HCT116 (cell line): ENCODE results near the gene LLGL2. TPM values are rescaled to one million over a fixed set of nuclear protein-coding genes. Genes with fewer than 3 reads are reported as not detected.

Experiments
- ATAC-seq: fragments of 200-7000 bp; cut with Tn5 transposase; 2 replicates; pipeline ENCODE4 v1.9.1; 2020; ENCODE audit warnings: mild to moderate bottlenecking, moderate library complexity
- BruUV-seq: library from RNA; stranded (reverse); fragments of 400-500 nt; replicated peaks from 2 replicates; lab custom pipeline; 2021; lab: Mats Ljungman, UMichigan
- CTCF ChIA-PET: fragments of 300-600 bp; sonication (Branson Sonifier 250); formaldehyde crosslinking; loops from one replicate; lab custom pipeline; 2021; ENCODE audit warnings: antibody characterized with exemption; lab: Charles Lee
- POLR2A ChIA-PET: fragments of 300-600, 350-600 bp; sonication (Branson Sonifier 250); formaldehyde crosslinking; loops from one replicate; lab custom pipeline; 2021; ENCODE audit warnings: antibody characterized with exemption; lab: Charles Lee
- RAD21 ChIA-PET, 2 experiments: fragments of 300-600 bp; sonication (Branson Sonifier 250); formaldehyde crosslinking; loops; one replicate each; lab custom pipeline; 2023; ENCODE audit warnings: low total read pairs in 2 of 2; ENCODE audit not compliant: uncharacterized antibody in 2 of 2, unreplicated experiment in 2 of 2, low non-redundant PET in 1 of 2; lab: Charles Lee
- DNase-seq: peaks from one replicate; pipeline ENCODE4 v3.0.0-alpha.2; 2010; ENCODE audit warnings: low read depth, low spot score
- H2AFZ ChIP-seq: fragments of 200-600 bp; shearing (Covaris generic), sonication (generic); 2 replicates; pipeline ENCODE4 v1.6.1; 2017; ENCODE audit warnings: low read depth, mixed run types, mixed read lengths, antibody characterized with exemption, low read length; ENCODE audit not compliant: poor library complexity, severe bottlenecking
- H3K27ac ChIP-seq: 2 replicates; pipeline ENCODE4 v1.5.1; 2012; ENCODE audit warnings: low read depth, low read length
- H3K27me3 ChIP-seq: fragments of 200-600 bp; sonication (generic); 2 replicates; pipeline ENCODE4 v1.6.1; 2016; ENCODE audit warnings: mixed run types, low read length, mixed read lengths; ENCODE audit not compliant: insufficient read depth
- H3K36me3 ChIP-seq, 2 experiments: fragments of 200-500 bp in 1 of 2; fragments of 200-600 bp in 1 of 2; sonication (Bioruptor generic) in 1 of 2; sonication (generic) in 1 of 2; 2 replicates each; pipeline versions ENCODE4 v1.5.1 to v1.6.1; 2014 to 2016; ENCODE audit warnings: low read length in 2 of 2, inconsistent platforms in 1 of 2, mixed read lengths in 1 of 2, mixed run types in 1 of 2; ENCODE audit not compliant: insufficient read depth in 2 of 2, control insufficient read depth in 1 of 2
- H3K4me1 ChIP-seq, 2 experiments: fragments of 200-600 bp in 1 of 2; sonication (generic) in 1 of 2; 2 replicates each; pipeline versions ENCODE4 v1.5.1 to v1.6.1; 2012 to 2017; ENCODE audit warnings: low read length in 2 of 2, inconsistent platforms in 1 of 2, mild to moderate bottlenecking in 1 of 2, mixed read lengths in 1 of 2, mixed run types in 1 of 2, moderate library complexity in 1 of 2; ENCODE audit not compliant: insufficient read depth in 2 of 2, control insufficient read depth in 1 of 2
- H3K4me2 ChIP-seq: fragments of 200-600 bp; sonication (generic); 2 replicates; pipeline ENCODE4 v1.6.1; 2017; ENCODE audit warnings: mixed run types, low read length, mixed read lengths
- H3K4me3 ChIP-seq, 2 experiments: fragments of 200-600 bp in 1 of 2; sonication (generic) in 1 of 2; replicated peaks in 1 of 2; 2 replicates each; pipeline ENCODE4 v1.5.1; 2011 to 2016; ENCODE audit warnings: low read length in 2 of 2, control low read depth in 1 of 2, low read depth in 1 of 2, mild to moderate bottlenecking in 1 of 2, mixed read lengths in 1 of 2, mixed run types in 1 of 2
- H3K79me2 ChIP-seq: fragments of 200-600 bp; sonication (generic); 2 replicates; pipeline ENCODE4 v1.6.1; 2017; ENCODE audit warnings: mild to moderate bottlenecking, mixed run types, low read length, moderate library complexity, mixed read lengths; ENCODE audit not compliant: insufficient read depth
- H3K9ac ChIP-seq: fragments of 200-600 bp; sonication (generic); 2 replicates; pipeline ENCODE4 v1.6.1; 2016; ENCODE audit warnings: low read length, mixed read lengths
- H3K9me2 ChIP-seq: fragments of 200-600 bp; sonication (generic), shearing (Covaris generic); 2 replicates; pipeline ENCODE4 v1.6.1; 2017; ENCODE audit warnings: mixed run types, mild to moderate bottlenecking, moderate library complexity; ENCODE audit not compliant: insufficient read depth
- H3K9me3 ChIP-seq, 2 experiments: fragments of 200-500 bp in 1 of 2; fragments of 200-600 bp in 1 of 2; sonication (Bioruptor generic) in 1 of 2; sonication (generic) in 1 of 2; 2 replicates each; pipeline ENCODE4 v1.6.1; 2014 to 2017; ENCODE audit warnings: low read length in 2 of 2, mixed read lengths in 2 of 2, inconsistent platforms in 1 of 2, low read depth in 1 of 2, mild to moderate bottlenecking in 1 of 2, mixed run types in 1 of 2, moderate library complexity in 1 of 2; ENCODE audit not compliant: control insufficient read depth in 1 of 2, insufficient read depth in 1 of 2
- H4K20me1 ChIP-seq: fragments of 200-600 bp; sonication (generic), shearing (Covaris generic); 2 replicates; pipeline ENCODE4 v1.6.1; 2017; ENCODE audit warnings: mixed run types, mild to moderate bottlenecking, moderate library complexity; ENCODE audit not compliant: insufficient read depth
- EGR1 ChIP-seq: IDR thresholded peaks from 2 replicates; pipeline ENCODE4 v1.6.1; 2012; ENCODE audit warnings: low read depth
- ELF1 ChIP-seq: IDR thresholded peaks from 2 replicates; pipeline ENCODE4 v1.6.1; 2012; ENCODE audit warnings: low read depth, borderline replicate concordance
- EZH2 ChIP-seq: fragments of 200-600 bp; sonication (generic); IDR thresholded peaks from 2 replicates; pipeline ENCODE4 v1.6.1; 2017; ENCODE audit warnings: antibody characterized with exemption, mixed run types
- FOSL1 ChIP-seq: IDR thresholded peaks from 2 replicates; pipeline ENCODE4 v1.6.1; 2012; ENCODE audit warnings: low read depth
- JUND ChIP-seq: IDR thresholded peaks from 2 replicates; pipeline ENCODE4 v1.6.1; 2012
- POLR2A ChIP-seq: IDR thresholded peaks from 2 replicates; pipeline ENCODE4 v1.7.0; 2011; ENCODE audit warnings: borderline replicate concordance; ENCODE audit not compliant: insufficient read depth, insufficient read length; ENCODE audit errors: extremely low read depth
- POLR2AphosphoS5 ChIP-seq: IDR thresholded peaks from 2 replicates; pipeline ENCODE4 v1.6.1; 2011; ENCODE audit warnings: mild to moderate bottlenecking, low read depth, low read length, moderate library complexity
- SIN3A ChIP-seq: IDR thresholded peaks from 2 replicates; pipeline ENCODE4 v1.6.1; 2012; ENCODE audit warnings: low read depth
- SP1 ChIP-seq: IDR thresholded peaks from 2 replicates; pipeline ENCODE4 v1.6.1; 2012; ENCODE audit warnings: low read depth
- SRF ChIP-seq: IDR thresholded peaks from 2 replicates; pipeline ENCODE4 v1.6.1; 2012; ENCODE audit warnings: low read depth
- TCF7L2 ChIP-seq: IDR thresholded peaks from 2 replicates; pipeline ENCODE4 v1.7.0; 2011; ENCODE audit warnings: borderline replicate concordance, inconsistent platforms; ENCODE audit not compliant: insufficient read depth, insufficient read length; ENCODE audit errors: extremely low read depth
- YY1 ChIP-seq: IDR thresholded peaks from 2 replicates; pipeline ENCODE4 v1.6.1; 2011; ENCODE audit warnings: low read length, low read depth, moderate library complexity, mild to moderate bottlenecking; ENCODE audit not compliant: insufficient replicate concordance; ENCODE audit errors: extremely low read depth
- ZFX ChIP-seq: fragments of 450-650 bp; IDR thresholded peaks from 2 replicates; pipeline ENCODE4 v1.6.1; 2017
- intact Hi-C: fragments of 100-400 bp; cut with micrococcal nuclease; formaldehyde crosslinking; loops from 2 replicates; pipeline ENCODE4 v1.10.0; 2022
- total RNA-seq: library from RNA; stranded (reverse); gene quantifications from one replicate; pipeline ENCODE4 v1.2.1, GENCODE V29; 2021; ENCODE audit not compliant: unreplicated experiment
- TF ChIP-seq, protein P1 (sequence below): IDR thresholded peaks from 2 replicates; pipeline ENCODE4 v1.6.1; 2012
- TF ChIP-seq, protein P2 (sequence below), 3 experiments: fragments of 200-600 bp in 1 of 3; sonication (generic) in 1 of 3; IDR thresholded peaks in 2 of 3; conservative IDR thresholded peaks in 1 of 3; 2 replicates each; pipeline ENCODE4 v1.5.1; 2012 to 2017; ENCODE audit warnings: low read depth in 2 of 3, low read length in 2 of 3, antibody characterized with exemption in 1 of 3, borderline replicate concordance in 1 of 3, control low read depth in 1 of 3, mild to moderate bottlenecking in 1 of 3, mixed read lengths in 1 of 3, mixed run types in 1 of 3, moderate library complexity in 1 of 3; ENCODE audit not compliant: insufficient read depth in 1 of 3

LLGL2 gene
- total RNA-seq, 1 experiment from 2014 or later: 209 TPM

DNA sequence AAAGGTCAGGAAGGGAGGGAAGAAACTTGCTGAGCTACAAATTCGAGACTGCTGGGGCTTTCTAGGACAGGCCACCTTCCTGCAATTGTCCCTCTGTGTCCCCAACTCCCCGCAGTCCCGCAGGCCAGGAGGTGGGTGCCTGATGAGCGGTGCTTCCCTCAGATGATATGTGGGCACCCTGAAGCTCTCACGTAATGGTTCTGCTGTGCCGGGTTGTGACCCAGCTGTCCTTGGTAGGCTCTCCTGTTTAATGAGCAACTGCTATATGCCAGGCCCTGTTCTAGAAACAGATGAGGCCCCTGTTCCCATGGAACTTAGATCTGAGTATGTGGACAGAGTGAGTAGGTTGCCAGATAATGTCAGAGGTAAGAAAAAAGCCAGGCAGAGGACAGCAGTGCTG, 40.1 kb downstream of the LLGL2 start:
- Histone ChIP-seq H3K79me2 (no peaks in the 10 kb centered on the region), H4K20me1 (no peaks in the 10 kb centered on the region), H3K9ac (no peak overlapping the region), H2AFZ (no peak overlapping the region), H3K4me2 (no peak overlapping the region), H3K27ac (no peak overlapping the region), H3K9me2 (no peaks in the 10 kb centered on the region), H3K4me1 (peaks cover 8 to 9% of the 10 kb centered on the region in 2 experiments; a peak in 3 of 4 replicates), H3K27me3 (no peaks in the 10 kb centered on the region), H3K9me3 (no peaks in the 10 kb centered on the region), H3K4me3 (no peak overlapping the region), H3K36me3 (peaks cover 14 to 30% of the 10 kb centered on the region in 2 experiments)
- ChIA-PET POLR2A (no interaction called here), CTCF (interaction anchor here (0.9 kb wide), 1 partner anchor 35 kb away, joined by 3 read pairs; no protein-coding TSS in a partner anchor), RAD21 (no interaction called here)
- DNase-seq: no peak
- ATAC-seq: no peak
- BruUV-seq: no TSS peak
- intact Hi-C loops: no loop called here
- TF ChIP-seq, protein P1, sequence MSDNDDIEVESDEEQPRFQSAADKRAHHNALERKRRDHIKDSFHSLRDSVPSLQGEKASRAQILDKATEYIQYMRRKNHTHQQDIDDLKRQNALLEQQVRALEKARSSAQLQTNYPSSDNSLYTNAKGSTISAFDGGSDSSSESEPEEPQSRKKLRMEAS: no peak
- TF ChIP-seq, protein P2, sequence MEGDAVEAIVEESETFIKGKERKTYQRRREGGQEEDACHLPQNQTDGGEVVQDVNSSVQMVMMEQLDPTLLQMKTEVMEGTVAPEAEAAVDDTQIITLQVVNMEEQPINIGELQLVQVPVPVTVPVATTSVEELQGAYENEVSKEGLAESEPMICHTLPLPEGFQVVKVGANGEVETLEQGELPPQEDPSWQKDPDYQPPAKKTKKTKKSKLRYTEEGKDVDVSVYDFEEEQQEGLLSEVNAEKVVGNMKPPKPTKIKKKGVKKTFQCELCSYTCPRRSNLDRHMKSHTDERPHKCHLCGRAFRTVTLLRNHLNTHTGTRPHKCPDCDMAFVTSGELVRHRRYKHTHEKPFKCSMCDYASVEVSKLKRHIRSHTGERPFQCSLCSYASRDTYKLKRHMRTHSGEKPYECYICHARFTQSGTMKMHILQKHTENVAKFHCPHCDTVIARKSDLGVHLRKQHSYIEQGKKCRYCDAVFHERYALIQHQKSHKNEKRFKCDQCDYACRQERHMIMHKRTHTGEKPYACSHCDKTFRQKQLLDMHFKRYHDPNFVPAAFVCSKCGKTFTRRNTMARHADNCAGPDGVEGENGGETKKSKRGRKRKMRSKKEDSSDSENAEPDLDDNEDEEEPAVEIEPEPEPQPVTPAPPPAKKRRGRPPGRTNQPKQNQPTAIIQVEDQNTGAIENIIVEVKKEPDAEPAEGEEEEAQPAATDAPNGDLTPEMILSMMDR (IDR thresholded peaks at IDR 0.05 in 2 of 3, conservative IDR thresholded peaks at IDR 0.05 in 1 of 3; ENCODE audit: borderline replicate concordance in 1 of 3, insufficient read depth in 1 of 3, low read depth in 2 of 3, low read length in 2 of 3): no peak
- no peak for TF ChIP-seq POLR2AphosphoS5

DNA sequence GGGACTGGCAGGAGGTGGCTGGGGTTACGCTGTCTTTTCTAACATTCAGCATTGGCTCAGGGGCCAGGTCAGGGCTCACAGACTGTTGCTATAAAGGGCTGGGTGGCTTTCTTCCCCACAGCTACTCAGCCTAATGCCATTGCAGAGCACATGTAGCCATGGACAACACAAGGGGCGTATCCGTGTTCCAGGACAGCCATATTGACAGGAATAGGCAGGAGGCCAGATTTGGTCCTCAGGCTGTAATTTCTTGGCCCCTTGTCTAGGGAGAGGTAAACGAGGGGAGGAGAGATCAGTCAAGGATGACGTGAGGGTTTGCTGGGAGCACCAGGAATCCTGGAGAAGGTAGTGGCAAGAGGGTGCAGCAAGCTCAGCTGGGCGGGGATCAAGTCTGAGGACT, 40.9 kb downstream of the LLGL2 start:
- no peaks in the 10 kb centered on the region for H4K20me1 ChIP-seq
- no peak overlapping the region for H3K4me3 ChIP-seq
- ChIA-PET CTCF (no interaction called here), POLR2A (no interaction called here), RAD21 (no interaction called here)
- ATAC-seq: no peak
- H3K4me1 ChIP-seq: peaks cover 8 to 9% of the 10 kb centered on the region in 2 experiments; a peak in 3 of 4 replicates
- BruUV-seq: no TSS peak
- no peak overlapping the region for H2AFZ ChIP-seq
- H3K36me3 ChIP-seq: peaks cover 18 to 30% of the 10 kb centered on the region in 2 experiments
- no peaks in the 10 kb centered on the region for H3K27me3 ChIP-seq
- intact Hi-C loops: no loop called here
- no peak overlapping the region for H3K4me2 ChIP-seq
- no peaks in the 10 kb centered on the region for H3K9me2 ChIP-seq
- H3K27ac ChIP-seq: no peak overlapping the region
- H3K79me2 ChIP-seq: no peaks in the 10 kb centered on the region
- DNase-seq: no peak
- TF ChIP-seq JUND (no peak), SRF (no peak), YY1 (no peak), SP1 (no peak), FOSL1 (no peak), ZFX (no peak), POLR2A (no peak), EZH2 (no peak), EGR1 (no peak), ELF1 (no peak), SIN3A (no peak), TCF7L2 (no peak)
- TF ChIP-seq, protein P2 (IDR thresholded peaks at IDR 0.05 in 2 of 3, conservative IDR thresholded peaks at IDR 0.05 in 1 of 3; ENCODE audit: borderline replicate concordance in 1 of 3, insufficient read depth in 1 of 3, low read depth in 2 of 3, low read length in 2 of 3): no peak
- TF ChIP-seq, protein P1: no peak
- TF ChIP-seq, all 23 proteins: peak for 0
- Histone ChIP-seq H3K9ac (no peak overlapping the region), H3K9me3 (no peaks in the 10 kb centered on the region)
